Measurements from ENCODE around the gene CARD11.

- TF ChIP-seq CTCF (conservative IDR thresholded peaks at IDR 0.05) (no peak), ZFX (IDR thresholded peaks at IDR 0.05) (no peak)
Measured at GRCh38 chr7:2856388-2857169, 187.1 kb downstream of the CARD11 start.
